Inflammatory macrophage treated with lipopolysaccharide for 4 hours (primary cell): Measurements from ENCODE around the gene KYAT1.

Source experiments
- DNase-seq: peaks from one replicate; pipeline ENCODE4 v3.0.0-alpha.2; 2020

Gene KYAT1

DNA sequence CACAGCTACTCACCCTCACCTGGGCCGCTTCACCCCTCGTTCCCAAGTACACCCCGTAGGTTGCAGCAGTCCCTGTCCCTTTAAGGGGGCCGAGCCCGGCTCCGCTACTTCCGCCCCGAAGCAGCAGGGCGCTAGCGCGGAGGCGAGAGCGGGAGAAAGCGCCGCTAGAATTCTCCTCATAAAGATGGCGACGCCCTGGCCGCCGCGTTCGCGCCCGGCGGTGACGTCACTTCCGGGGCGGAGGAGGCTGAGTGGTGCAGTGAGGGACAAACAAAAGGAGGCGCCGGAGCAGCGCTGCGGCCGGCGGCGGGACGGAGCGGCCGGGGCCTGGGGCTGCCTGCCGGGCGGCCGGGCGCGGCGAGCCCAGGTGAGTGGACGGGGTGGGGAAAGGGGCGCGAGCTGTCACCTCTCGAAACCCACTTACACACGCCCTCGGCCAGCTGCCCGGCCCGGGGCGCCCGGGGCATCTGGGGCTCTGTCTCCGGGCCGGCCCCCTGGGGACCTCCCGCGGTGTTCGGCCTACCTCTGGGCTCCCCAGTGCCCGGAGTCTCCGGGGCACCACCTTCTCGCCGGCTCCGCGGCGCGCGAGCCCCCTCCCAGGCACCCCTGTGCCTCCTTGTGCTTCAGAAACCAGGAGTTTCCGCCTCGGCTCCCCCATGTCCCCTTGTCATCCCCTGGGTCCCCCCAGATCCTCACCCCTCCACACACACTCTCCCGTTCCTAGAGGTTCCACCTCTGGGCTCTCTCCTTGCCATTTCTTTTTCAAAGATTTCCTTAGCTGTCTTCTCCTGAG, at the start of gene KYAT1, which contains the start of gene LRRC8A:
Gene KYAT1 (minus strand): TSS at position 67 of the 793 bp plus-strand sequence. CDS start 36,545 bp downstream, outside the sequence.
Gene LRRC8A (plus strand): TSS at position 250 of the 793 bp plus-strand sequence. CDS start 25,032 bp downstream, outside the sequence.
- peak; percentile 98 for DNase-seq

GRCh38 chr9:128929560-128929959, 47.8 kb upstream of the KYAT1 start:
- no peak for DNase-seq

- peak; percentile 30 for DNase-seq
Measured at GRCh38 chr9:128928624-128929023, 46.9 kb upstream of the KYAT1 start.

- DNase-seq, result peak; percentile 28
Measured at GRCh38 chr9:128927731-128928411, 46.1 kb upstream of the KYAT1 start.

DNA sequence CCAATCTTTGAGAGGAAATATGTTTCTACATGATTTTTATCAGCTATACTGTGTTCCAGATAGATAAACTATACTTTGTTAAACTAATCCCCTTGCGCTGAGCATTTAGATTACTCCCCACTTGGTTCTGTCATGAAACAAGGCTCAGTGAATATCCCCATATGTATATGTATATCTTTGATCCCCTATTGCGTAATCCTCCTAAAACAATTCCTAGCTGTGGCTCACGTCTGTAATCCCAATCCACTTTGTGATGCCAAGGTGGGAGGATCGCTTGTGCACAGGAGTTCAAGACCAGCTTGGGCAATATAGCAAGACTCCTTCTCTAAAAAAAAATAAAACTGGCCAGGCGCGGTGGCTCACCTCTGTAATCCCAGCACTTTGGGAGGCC, 41.7 kb upstream of the KYAT1 start:
- DNase-seq, result no peak

DNA sequence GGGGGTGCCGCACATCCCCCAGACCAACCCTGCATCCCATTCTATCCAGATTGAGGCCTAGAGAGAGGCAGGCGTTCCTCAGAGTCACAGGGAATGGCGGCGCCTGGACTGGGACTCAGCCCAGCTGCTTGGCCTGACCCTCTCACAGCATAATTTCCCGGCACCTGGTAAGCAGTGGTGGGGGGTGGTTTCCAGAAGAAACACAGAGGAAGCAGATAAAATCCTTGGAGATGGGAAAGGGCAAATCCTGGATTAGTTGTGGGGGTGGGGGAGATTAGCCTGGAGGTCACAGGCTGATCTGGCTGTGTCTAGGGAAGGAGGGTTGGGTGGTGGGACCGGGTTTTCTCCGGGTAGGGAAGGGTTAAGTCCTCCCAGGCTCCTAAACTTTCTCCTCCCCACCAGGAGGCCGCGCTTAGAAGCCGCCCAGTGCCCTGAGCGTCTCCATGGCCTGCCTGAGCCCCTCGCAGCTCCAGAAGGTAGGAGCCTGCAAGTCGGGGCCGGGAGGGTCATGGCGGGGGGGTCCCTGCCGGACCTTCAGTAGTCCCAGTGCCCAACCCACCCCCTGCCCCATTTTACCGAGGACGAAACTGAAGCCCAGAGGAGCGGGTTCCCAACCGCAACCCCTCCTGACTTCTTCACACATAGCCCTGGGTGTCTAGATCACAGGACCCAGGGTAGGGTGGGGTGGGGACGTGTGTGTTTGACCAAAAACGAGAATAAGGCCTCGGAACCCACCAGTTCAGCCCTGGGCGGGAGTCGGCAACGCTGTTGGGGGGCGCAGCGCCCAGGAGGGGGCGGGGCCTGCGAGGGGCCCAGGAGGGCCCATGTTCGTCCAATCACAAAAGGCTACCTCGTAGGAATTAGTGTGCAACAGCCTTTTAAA, 40.4 kb upstream of the KYAT1 start:
- no peak for DNase-seq

DNA sequence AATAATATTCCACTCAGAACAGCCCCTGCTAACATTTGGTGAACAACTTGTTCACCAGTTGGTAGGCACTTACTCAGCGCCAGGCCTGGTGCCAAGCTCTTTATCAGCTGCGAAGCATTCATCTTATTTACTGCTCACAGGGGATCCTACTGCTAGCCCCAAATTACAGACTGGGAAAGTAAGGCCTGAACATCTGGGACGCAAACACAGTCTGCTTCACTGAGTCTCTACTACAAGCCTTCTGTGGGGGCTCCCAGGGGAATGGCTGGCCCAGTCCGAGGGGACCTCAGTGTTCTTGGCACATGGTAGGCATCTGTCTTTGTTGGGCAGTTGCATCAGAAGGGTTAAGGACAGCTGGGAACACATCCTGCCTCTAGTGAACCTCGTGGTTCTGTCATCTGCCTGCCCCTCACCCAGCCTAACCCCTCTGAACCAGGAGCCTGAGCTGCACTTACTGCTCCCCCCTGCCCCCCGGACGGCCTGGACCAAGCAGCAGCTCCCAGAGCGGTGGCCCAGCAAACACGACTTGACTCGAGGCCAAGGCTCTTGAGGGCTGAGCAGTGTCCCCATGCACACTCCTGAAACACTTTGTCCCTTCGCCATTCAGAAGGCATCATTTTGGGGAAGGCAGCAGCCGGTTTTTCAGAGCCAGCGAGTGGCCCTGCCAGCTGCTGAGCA, 38.8 kb upstream of the KYAT1 start, which contains the start of gene PHYHD1:
Gene PHYHD1 (plus strand): TSS at position 602 of the 678 bp plus-strand sequence. CDS start 1,342 bp downstream, outside the sequence.
- no peak for DNase-seq

- no peak for DNase-seq
Measured at GRCh38 chr9:128919402-128920089, 37.8 kb upstream of the KYAT1 start.

DNA sequence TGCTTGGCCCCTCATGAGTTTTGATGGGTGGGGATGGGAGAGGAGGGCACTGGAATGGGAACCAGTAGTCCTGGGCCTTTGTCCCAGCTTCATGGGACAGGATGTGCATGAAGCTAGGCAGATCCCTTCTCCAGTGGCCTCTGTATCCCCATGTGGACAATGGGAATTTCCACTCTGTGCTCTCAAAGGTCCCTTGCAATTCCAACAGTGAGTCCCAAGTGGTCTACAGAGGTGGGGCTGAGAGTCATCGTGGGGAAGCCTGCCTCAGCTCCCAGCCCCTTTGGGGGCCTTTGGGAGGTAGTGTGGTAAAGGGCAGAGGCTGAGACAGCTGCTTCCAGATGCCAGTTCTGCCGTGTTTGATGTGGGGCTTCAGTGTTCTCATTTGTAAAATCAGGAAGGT, 37.2 kb upstream of the KYAT1 start:
- DNase-seq, result no peak

- no peak for DNase-seq
Measured at GRCh38 chr9:128917151-128917849, 35.5 kb upstream of the KYAT1 start.

DNA sequence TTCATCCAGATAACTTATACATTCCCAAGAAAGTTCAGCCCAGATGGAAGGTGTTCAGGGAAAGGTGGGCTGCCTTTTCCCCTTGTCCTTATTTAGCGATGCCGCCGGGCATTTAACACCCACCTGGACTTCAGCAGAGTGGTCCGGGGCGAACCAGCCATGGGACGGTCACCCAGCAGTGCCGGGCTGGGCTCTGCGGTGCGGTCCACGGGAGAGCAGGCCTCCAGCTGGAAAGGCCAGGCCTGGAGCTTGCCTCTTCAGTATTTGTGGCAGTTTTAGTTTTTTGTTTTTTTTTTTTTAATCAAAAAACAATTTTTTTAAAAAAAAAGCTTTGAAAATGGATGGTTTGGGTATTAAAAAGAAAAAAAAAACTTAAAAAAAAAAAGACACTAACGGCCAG, 35.0 kb upstream of the KYAT1 start:
- DNase-seq, result no peak

DNA sequence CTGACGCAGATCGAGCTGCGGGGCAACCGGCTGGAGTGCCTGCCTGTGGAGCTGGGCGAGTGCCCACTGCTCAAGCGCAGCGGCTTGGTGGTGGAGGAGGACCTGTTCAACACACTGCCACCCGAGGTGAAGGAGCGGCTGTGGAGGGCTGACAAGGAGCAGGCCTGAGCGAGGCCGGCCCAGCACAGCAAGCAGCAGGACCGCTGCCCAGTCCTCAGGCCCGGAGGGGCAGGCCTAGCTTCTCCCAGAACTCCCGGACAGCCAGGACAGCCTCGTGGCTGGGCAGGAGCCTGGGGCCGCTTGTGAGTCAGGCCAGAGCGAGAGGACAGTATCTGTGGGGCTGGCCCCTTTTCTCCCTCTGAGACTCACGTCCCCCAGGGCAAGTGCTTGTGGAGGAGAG, 34.5 kb upstream of the KYAT1 start:
- DNase-seq, result no peak

DNA sequence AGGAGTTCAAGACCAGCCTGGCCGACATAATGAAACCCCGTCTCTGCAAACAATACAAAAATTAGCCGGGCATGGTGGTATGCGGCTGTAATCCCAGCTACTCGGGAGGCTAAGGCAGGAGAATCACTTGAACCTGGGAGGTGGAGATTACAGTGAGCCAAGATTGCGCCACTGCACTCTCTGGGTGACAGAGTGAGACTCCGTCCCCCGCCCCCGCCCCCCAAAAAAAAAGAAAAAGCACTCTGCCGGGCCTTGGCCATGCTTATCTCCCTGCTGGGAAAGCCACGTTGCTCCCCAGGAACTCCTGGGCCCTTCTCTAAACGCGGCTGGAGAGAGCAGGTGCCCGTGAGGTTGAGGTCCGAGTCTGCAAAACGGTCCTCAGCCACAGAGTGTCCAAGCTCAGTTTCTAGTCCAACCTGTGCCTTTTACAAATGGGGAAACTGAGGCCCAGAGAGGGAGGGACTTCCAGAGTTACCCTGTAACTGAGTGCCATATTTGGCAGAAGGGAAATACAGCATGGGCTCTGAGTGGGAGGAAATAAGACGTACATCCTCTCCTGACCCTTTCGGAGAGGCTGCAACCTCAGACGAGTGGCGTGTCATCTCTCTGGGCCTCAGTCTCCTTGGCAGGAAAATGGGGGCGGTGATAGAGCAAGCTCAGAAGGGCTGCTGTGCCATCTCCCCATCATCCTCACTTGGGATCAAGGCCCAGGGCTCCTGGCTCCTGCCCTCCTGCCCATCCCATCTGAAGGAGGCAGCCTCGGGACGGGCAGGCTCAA, 32.4 kb upstream of the KYAT1 start:
- DNase-seq, result peak; percentile 24

- DNase-seq, result no peak
Measured at GRCh38 chr9:128913048-128913900, 31.5 kb upstream of the KYAT1 start.

DNA sequence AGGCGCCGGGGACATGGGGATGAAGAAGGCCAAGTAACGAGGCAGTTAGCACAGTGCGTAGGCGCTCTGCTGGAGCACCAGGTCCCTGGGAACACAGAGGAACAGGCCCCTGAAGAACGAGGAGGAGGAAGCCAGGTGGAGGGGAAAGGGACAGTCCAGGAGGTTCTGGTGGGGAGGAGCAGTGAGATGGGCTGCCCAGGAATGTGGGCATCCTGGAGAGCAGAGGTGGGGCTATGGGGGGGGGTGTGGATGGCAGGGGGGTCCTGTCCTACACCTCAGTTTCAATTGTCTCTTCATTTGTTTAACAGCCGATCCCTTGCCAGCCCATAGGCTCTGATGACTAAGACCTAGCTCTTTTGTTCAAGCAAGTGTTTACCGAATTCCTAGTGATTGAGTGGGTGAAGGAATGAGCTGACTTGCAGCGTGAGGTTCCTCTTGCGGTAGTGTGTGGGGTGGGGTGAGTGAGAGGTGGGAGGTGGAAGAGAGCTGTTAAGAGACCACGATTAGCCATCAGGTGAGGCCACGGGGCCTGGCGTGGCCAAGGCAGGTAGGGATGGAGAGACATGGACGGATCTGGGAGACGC, 30.6 kb upstream of the KYAT1 start:
- peak; percentile 46 for DNase-seq

- DNase-seq, result no peak
Measured at GRCh38 chr9:128911529-128912035, 29.8 kb upstream of the KYAT1 start.

GRCh38 chr9:128910906-128911305, 29.2 kb upstream of the KYAT1 start:
- no peak for DNase-seq

DNA sequence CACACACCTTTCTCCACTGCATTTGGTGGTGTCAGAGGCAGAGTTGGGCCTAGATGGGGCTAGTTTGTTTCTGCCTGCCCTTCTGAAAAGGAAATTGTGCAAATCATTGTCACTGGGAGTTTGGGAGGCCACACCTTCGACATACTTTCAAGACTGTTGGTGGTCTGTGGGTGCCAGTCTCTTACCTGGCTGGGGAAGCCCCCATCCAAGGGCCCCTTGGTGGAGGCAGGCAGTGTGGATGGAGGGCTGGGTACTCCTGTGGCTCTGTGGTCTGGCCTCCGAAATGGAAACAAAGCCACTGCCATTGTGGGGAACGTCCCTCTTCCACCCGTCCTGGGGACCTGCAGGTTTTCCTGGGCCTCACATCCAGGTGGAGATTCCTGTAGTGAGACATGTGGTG, 28.1 kb upstream of the KYAT1 start:
- no peak for DNase-seq

DNA sequence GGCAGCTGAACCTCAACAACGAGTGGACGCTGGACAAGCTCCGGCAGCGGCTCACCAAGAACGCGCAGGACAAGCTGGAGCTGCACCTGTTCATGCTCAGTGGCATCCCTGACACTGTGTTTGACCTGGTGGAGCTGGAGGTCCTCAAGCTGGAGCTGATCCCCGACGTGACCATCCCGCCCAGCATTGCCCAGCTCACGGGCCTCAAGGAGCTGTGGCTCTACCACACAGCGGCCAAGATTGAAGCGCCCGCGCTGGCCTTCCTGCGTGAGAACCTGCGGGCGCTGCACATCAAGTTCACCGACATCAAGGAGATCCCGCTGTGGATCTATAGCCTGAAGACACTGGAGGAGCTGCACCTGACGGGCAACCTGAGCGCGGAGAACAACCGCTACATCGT, 26.6 kb upstream of the KYAT1 start:
- no peak for DNase-seq
